Measurements from ENCODE around the gene AREG. TPM values are rescaled to one million over a fixed set of nuclear protein-coding genes. Genes with fewer than 3 reads are reported as not detected.

AREG gene
- total RNA-seq, 1 experiment from 2014 or later, result not detected

GRCh38 chr4:74499986-74500781 is 55.2 kb downstream of the AREG start:
- DNase-seq, result no peak
- H3K4me3 ChIP-seq (ENCODE audit: insufficient read depth, low read depth, low read length), result no peak overlapping the region
- no peaks in the 10 kb centered on the region for H3K27me3 ChIP-seq (ENCODE audit: control insufficient read depth, insufficient read depth, low read length)
- no peaks in the 10 kb centered on the region for H3K36me3 ChIP-seq (replicated peaks; ENCODE audit: control insufficient read depth, insufficient read depth, low read length)

- no peak for DNase-seq
Measured at GRCh38 chr4:74501579-74501978, 56.6 kb downstream of the AREG start.

GRCh38 chr4:74503580-74503979 is 58.6 kb downstream of the AREG start:
- H3K4me3 ChIP-seq (ENCODE audit: insufficient read depth, low read depth, low read length), result no peak overlapping the region
- DNase-seq, result no peak
- no peaks in the 10 kb centered on the region for H3K36me3 ChIP-seq (replicated peaks; ENCODE audit: control insufficient read depth, insufficient read depth, low read length)
- H3K27me3 ChIP-seq (ENCODE audit: control insufficient read depth, insufficient read depth, low read length), result no peaks in the 10 kb centered on the region

More at GRCh38 chr4:74501579-74501978, 56.6 kb downstream of the AREG start:
- no peaks in the 10 kb centered on the region for H3K27me3 ChIP-seq (ENCODE audit: control insufficient read depth, insufficient read depth, low read length)
- no peak overlapping the region for H3K4me3 ChIP-seq (ENCODE audit: insufficient read depth, low read depth, low read length)
- H3K36me3 ChIP-seq (replicated peaks; ENCODE audit: control insufficient read depth, insufficient read depth, low read length), result no peaks in the 10 kb centered on the region

- no peak for DNase-seq
- Histone ChIP-seq H3K27me3 (ENCODE audit: control insufficient read depth, insufficient read depth, low read length) (no peaks in the 10 kb centered on the region), H3K36me3 (replicated peaks; ENCODE audit: control insufficient read depth, insufficient read depth, low read length) (no peaks in the 10 kb centered on the region), H3K4me3 (ENCODE audit: insufficient read depth, low read depth, low read length) (no peak overlapping the region)
Measured at GRCh38 chr4:74504212-74504611, 59.3 kb downstream of the AREG start.

Other genes starting within 250 kb of the AREG start
- gene EPGN, start 136.7 kb upstream of the AREG start, total RNA-seq (2014; rRNA removed; shearing (Covaris generic)), result not detected in 2 replicates
- not detected in 2 replicates for gene EREG, start 80.0 kb upstream of the AREG start, total RNA-seq (2014; rRNA removed; shearing (Covaris generic))